IMR-90 (cell line): ENCODE results near the gene SHC2.

Source experiments
- CEBPB ChIP-seq: IDR thresholded peaks from 2 replicates; pipeline ENCODE4 v1.6.1; 2012; ENCODE audit warnings: low read depth, low read length, improper control_type of control experiment
- CTCF ChIP-seq: conservative IDR thresholded peaks from 2 replicates; pipeline ENCODE4 v1.5.1; 2012; ENCODE audit warnings: mild to moderate bottlenecking, low read depth, low read length, improper control_type of control experiment
- FOS ChIP-seq: fragments of 150-350 bp; IDR thresholded peaks from 2 replicates; pipeline ENCODE4 v1.6.1; 2016; ENCODE audit warnings: low read depth, low read length
- MAFK ChIP-seq: IDR thresholded peaks from 2 replicates; pipeline ENCODE4 v1.6.1; 2012; ENCODE audit warnings: low read depth, low read length, improper control_type of control experiment
- MAZ ChIP-seq: IDR thresholded peaks from 2 replicates; pipeline ENCODE4 v1.6.1; 2012; ENCODE audit warnings: low read depth, mild to moderate bottlenecking, low read length, improper control_type of control experiment, moderate library complexity, borderline replicate concordance
- POLR2A ChIP-seq: IDR thresholded peaks from 2 replicates; pipeline ENCODE4 v1.6.1; 2012; ENCODE audit warnings: mild to moderate bottlenecking, low read depth, low read length
- RAD21 ChIP-seq: IDR thresholded peaks from 2 replicates; pipeline ENCODE4 v1.6.1; 2012; ENCODE audit warnings: low read length, improper control_type of control experiment
- RFX5 ChIP-seq: IDR thresholded peaks from 2 replicates; pipeline ENCODE4 v1.8.0; 2012; ENCODE audit warnings: low read depth, mild to moderate bottlenecking, low read length, moderate library complexity
- SMC3 ChIP-seq: fragments of 150-350 bp; IDR thresholded peaks from 2 replicates; pipeline ENCODE4 v1.6.1; 2016; ENCODE audit warnings: low read depth, mild to moderate bottlenecking, antibody characterized with exemption, low read length, moderate library complexity
- USF2 ChIP-seq: fragments of 150-350 bp; IDR thresholded peaks from 2 replicates; pipeline ENCODE4 v1.6.1; 2017; ENCODE audit warnings: mild to moderate bottlenecking, antibody characterized with exemption, low read length, low read depth

- TF ChIP-seq CEBPB = no peak
- TF ChIP-seq CTCF = peak; percentile 45
- no peak for TF ChIP-seq RFX5
- no peak for TF ChIP-seq POLR2A
- TF ChIP-seq FOS = no peak
- TF ChIP-seq RAD21 = peak; percentile 46
- 0 out of 2 replicates have a peak, but pooled peaks have one; percentile 12 for TF ChIP-seq SMC3
- no peak for TF ChIP-seq MAZ
- no peak for TF ChIP-seq USF2
- TF ChIP-seq MAFK = no peak
Measured at GRCh38 chr19:383922-384798, 76.7 kb downstream of the SHC2 start.
